Femur (tissue), 1 donor: ENCODE data around the gene TTYH2.
"Not testable (repeated sequence)": the region's sequence is repeated elsewhere in the genome, so short reads cannot be mapped to it uniquely, and the experiment has no call there.

Experiments
- DNase-seq: peaks from one replicate; pipeline ENCODE4 v3.0.0-alpha.2; 2017

TTYH2 gene

GRCh38 chr17:74237321-74237720 is 23.9 kb downstream of the TTYH2 start:
- no peak for DNase-seq

- peak; percentile 59 for DNase-seq
These were observed 25.8 kb downstream of the TTYH2 start for GRCh38 chr17:74239172-74239571.

- peak; percentile 94 for DNase-seq
These were observed 27.3 kb downstream of the TTYH2 start for GRCh38 chr17:74240618-74241205.

- DNase-seq = peak; percentile 54
These were observed 28.1 kb downstream of the TTYH2 start for GRCh38 chr17:74241431-74241830.

- DNase-seq = no peak
These were observed 28.5 kb downstream of the TTYH2 start for GRCh38 chr17:74241847-74242246.

- DNase-seq = no peak
These were observed 29.8 kb downstream of the TTYH2 start for GRCh38 chr17:74243013-74243755.

- DNase-seq = no peak
These were observed 30.8 kb downstream of the TTYH2 start for GRCh38 chr17:74244128-74244527.

- no peak for DNase-seq
These were observed 31.2 kb downstream of the TTYH2 start for GRCh38 chr17:74244548-74244947.

GRCh38 chr17:74245145-74245831 is 31.9 kb downstream of the TTYH2 start:
- DNase-seq = peak; percentile 62

- DNase-seq = no peak
These were observed 32.5 kb downstream of the TTYH2 start for GRCh38 chr17:74245871-74246270.

GRCh38 chr17:74249590-74250270 is 36.4 kb downstream of the TTYH2 start:
- DNase-seq = peak; percentile 88

GRCh38 chr17:74250324-74250995 is 37.1 kb downstream of the TTYH2 start:
- DNase-seq = peak; percentile 76

- no peak for DNase-seq
These were observed 37.7 kb downstream of the TTYH2 start for GRCh38 chr17:74251051-74251450.

GRCh38 chr17:74251569-74251968 is 38.2 kb downstream of the TTYH2 start:
- DNase-seq = no peak

- DNase-seq = no peak
These were observed 38.8 kb downstream of the TTYH2 start for GRCh38 chr17:74252211-74252610.

- DNase-seq = no peak
These were observed 39.7 kb downstream of the TTYH2 start for GRCh38 chr17:74253036-74253435.

- DNase-seq = no peak
These were observed 43.9 kb downstream of the TTYH2 start for GRCh38 chr17:74257311-74257710.

- no peak for DNase-seq
These were observed 46.5 kb downstream of the TTYH2 start for GRCh38 chr17:74259667-74260524.

- no peak for DNase-seq
These were observed 47.1 kb downstream of the TTYH2 start for GRCh38 chr17:74260525-74260850.

- no peak for DNase-seq
These were observed 49.2 kb downstream of the TTYH2 start for GRCh38 chr17:74262601-74263000.

- DNase-seq = not testable (repeated sequence)
These were observed 53.7 kb downstream of the TTYH2 start for GRCh38 chr17:74267054-74267453.

GRCh38 chr17:74267579-74267978 is 54.2 kb downstream of the TTYH2 start:
- DNase-seq = no peak
